WERI-Rb-1 (cell line): Measurements from ENCODE around the gene ACTL7A.
"Not testable (repeated sequence)": the region's sequence is repeated elsewhere in the genome, so short reads cannot be mapped to it uniquely, and the experiment has no call there.

Source experiments
- DNase-seq: peaks from one replicate; pipeline ENCODE4 v3.0.0-alpha.2; 2020
- H3K27ac ChIP-seq: fragments of 250-450 bp; sonication (Bioruptor Pico); 2 replicates; pipeline ENCODE4 v1.5.1; 2020; ENCODE audit warnings: mild to moderate bottlenecking, moderate library complexity
- H3K27me3 ChIP-seq: fragments of 250-450 bp; sonication (Bioruptor Pico); 2 replicates; pipeline ENCODE4 v1.5.1; 2021; ENCODE audit warnings: mild to moderate bottlenecking, low read depth, moderate library complexity; ENCODE audit not compliant: insufficient read depth, severe bottlenecking
- H3K36me3 ChIP-seq: fragments of 250-450 bp; sonication (Bioruptor Pico); 2 replicates; pipeline ENCODE4 v1.5.1; 2020; ENCODE audit warnings: mild to moderate bottlenecking, moderate library complexity
- H3K4me3 ChIP-seq: 2 replicates; pipeline ENCODE4 v1.5.1; 2011; ENCODE audit warnings: low read depth, mild to moderate bottlenecking, control low read depth, low read length
- H3K9me3 ChIP-seq: fragments of 250-450 bp; sonication (Bioruptor Pico); 2 replicates; pipeline ENCODE4 v1.5.1; 2021; ENCODE audit warnings: mild to moderate bottlenecking, moderate library complexity; ENCODE audit not compliant: severe bottlenecking
- CTCF ChIP-seq: IDR thresholded peaks from 2 replicates; pipeline ENCODE4 v1.5.1; 2011; ENCODE audit warnings: low read depth, mild to moderate bottlenecking, control low read depth, inconsistent platforms, low read length

Gene ACTL7A

GRCh38 chr9:108842610-108843295 is 19.3 kb upstream of the ACTL7A start:
- DNase-seq = peak; percentile 82
- peak overlapping the region; percentile 58 for H3K4me3 ChIP-seq
- H3K27me3 ChIP-seq = no peaks in the 10 kb centered on the region
- no peaks in the 10 kb centered on the region for H3K9me3 ChIP-seq
- H3K36me3 ChIP-seq = peaks cover 23% of the 10 kb centered on the region
- H3K27ac ChIP-seq = peak overlapping the region; percentile 78
- TF ChIP-seq CTCF = no peak

- peak; percentile 76 for DNase-seq
- H3K27me3 ChIP-seq = no peaks in the 10 kb centered on the region
- TF ChIP-seq CTCF = no peak
- H3K27ac ChIP-seq = peak overlapping the region; percentile 78
- no peaks in the 10 kb centered on the region for H3K9me3 ChIP-seq
- no peak overlapping the region for H3K4me3 ChIP-seq
- peaks cover 12% of the 10 kb centered on the region for H3K36me3 ChIP-seq
Measured at GRCh38 chr9:108844391-108844790, 17.7 kb upstream of the ACTL7A start.

- TF ChIP-seq CTCF = no peak
- H3K27ac ChIP-seq = peak overlapping the region; percentile 78
Measured at GRCh38 chr9:108844856-108845255, 17.2 kb upstream of the ACTL7A start.

GRCh38 chr9:108845507-108845906 is 16.6 kb upstream of the ACTL7A start:
- DNase-seq = no peak
- Histone ChIP-seq H3K9me3 (no peaks in the 10 kb centered on the region), H3K27me3 (no peaks in the 10 kb centered on the region), H3K4me3 (no peak overlapping the region), H3K36me3 (peaks cover 3% of the 10 kb centered on the region; the same call in 1 of the 2 replicates), H3K27ac (peak overlapping the region; percentile 78)
- TF ChIP-seq CTCF = no peak

More at GRCh38 chr9:108844856-108845255, 17.2 kb upstream of the ACTL7A start:
- H3K36me3 ChIP-seq = peaks cover 8% of the 10 kb centered on the region; the same call in 1 of the 2 replicates
- H3K9me3 ChIP-seq = no peaks in the 10 kb centered on the region
- no peak for DNase-seq
- H3K4me3 ChIP-seq = no peak overlapping the region
- H3K27me3 ChIP-seq = no peaks in the 10 kb centered on the region

GRCh38 chr9:108845947-108846346 is 16.1 kb upstream of the ACTL7A start:
- no peak for DNase-seq
- H3K9me3 ChIP-seq = no peaks in the 10 kb centered on the region
- H3K27me3 ChIP-seq = no peaks in the 10 kb centered on the region
- H3K36me3 ChIP-seq = peaks cover 3% of the 10 kb centered on the region; the same call in 1 of the 2 replicates
- peak overlapping the region; percentile 78 for H3K27ac ChIP-seq
- no peak overlapping the region for H3K4me3 ChIP-seq
- TF ChIP-seq CTCF = no peak

- DNase-seq, H3K4me3 ChIP-seq, H3K9me3 ChIP-seq, H3K27me3 ChIP-seq, H3K36me3 ChIP-seq, H3K27ac ChIP-seq: not testable (repeated sequence)
Measured at GRCh38 chr9:108848296-108848695, 13.8 kb upstream of the ACTL7A start.
